K562 (cell line): ENCODE results near the gene NAE1. TPM values are rescaled to one million over a fixed set of nuclear protein-coding genes. Genes with fewer than 3 reads are reported as not detected.
A peak's percentile ranks its signal among the peaks of the same experiment; 100 is the strongest.

Source experiments
- ARHGAP35 ChIP-seq: fragments of 450-650 bp; IDR thresholded peaks from 2 replicates; pipeline ENCODE4 v1.6.1; 2018; ENCODE audit not compliant: partially characterized antibody
- CCNT2 ChIP-seq: IDR thresholded peaks from 2 replicates; pipeline ENCODE4 v1.6.1; 2011; ENCODE audit warnings: borderline replicate concordance, low read depth, mild to moderate bottlenecking, moderate library complexity, mixed read lengths, low read length; ENCODE audit not compliant: insufficient read length; ENCODE audit errors: extremely low read depth
- HBP1 ChIP-seq: fragments of 450-650 bp; formaldehyde crosslinking; IDR thresholded peaks from 2 replicates; pipeline ENCODE4 v1.4.0; 2022; ENCODE audit warnings: missing genetic modification characterization
- HDGF ChIP-seq: fragments of 450-650 bp; IDR thresholded peaks from 2 replicates; pipeline ENCODE4 v1.6.1; 2016
- HLTF ChIP-seq: fragments of 450-650 bp; IDR thresholded peaks from 2 replicates; pipeline ENCODE4 v1.6.1; 2016
- HOXB6 ChIP-seq: fragments of 250-450 bp; sonication (Bioruptor Pico); IDR thresholded peaks from 2 replicates; pipeline ENCODE4 v1.5.1; 2022; ENCODE audit warnings: mild to moderate bottlenecking, borderline replicate concordance
- JUND ChIP-seq, 2 experiments: IDR thresholded peaks; 2 replicates in 1 of 2; 3 replicates in 1 of 2; pipeline ENCODE4 v1.6.1; 2011; ENCODE audit warnings: borderline replicate concordance in 2 of 2, low read depth in 2 of 2, low read length in 2 of 2, improper control_type of control experiment in 1 of 2, missing biosample characterization in 1 of 2, missing genetic modification characterization in 1 of 2, missing genetic modification reagents in 1 of 2
- OTX1 ChIP-seq: fragments of 450-650 bp; formaldehyde crosslinking; IDR thresholded peaks from 2 replicates; pipeline ENCODE4 v1.4.0; 2022; ENCODE audit warnings: mild to moderate bottlenecking
- PHB ChIP-seq: fragments of 250-450 bp; sonication (Bioruptor Pico); IDR thresholded peaks from 2 replicates; pipeline ENCODE4 v1.5.0; 2021
- SFPQ ChIP-seq: fragments of 200-400 bp; formaldehyde crosslinking; IDR thresholded peaks from 2 replicates; pipeline ENCODE4 v1.6.1; 2017; ENCODE audit warnings: mild to moderate bottlenecking, low read depth, low read length, moderate library complexity
- SIN3B ChIP-seq: fragments of 450-650 bp; IDR thresholded peaks from 2 replicates; pipeline ENCODE4 v1.6.1; 2017; ENCODE audit warnings: low read depth, mild to moderate bottlenecking, moderate library complexity
- SMAD4 ChIP-seq: fragments of 250-450 bp; sonication (Bioruptor Pico); conservative IDR thresholded peaks from 2 replicates; pipeline ENCODE4 v1.8.0; 2021; ENCODE audit warnings: inconsistent platforms, mild to moderate bottlenecking, moderate library complexity
- U2AF2 ChIP-seq: fragments of 200-400 bp; formaldehyde crosslinking; optimal IDR thresholded peaks from 2 replicates; pipeline ENCODE3; 2017; ENCODE audit warnings: low read depth, mild to moderate bottlenecking, low read length
- ZBTB26 ChIP-seq: fragments of 450-650 bp; formaldehyde crosslinking; IDR thresholded peaks from 2 replicates; pipeline ENCODE4 v1.4.0; 2022; ENCODE audit warnings: missing genetic modification characterization
- ZC3H4 ChIP-seq: sonication (generic); formaldehyde crosslinking; IDR thresholded peaks from 2 replicates; pipeline ENCODE4 v1.9.0; 2021; ENCODE audit warnings: missing genetic modification reagents, borderline replicate concordance
- ZNF175 ChIP-seq: fragments of 200-800 bp; sonication (Bioruptor generic); IDR thresholded peaks from 2 replicates; pipeline ENCODE4 v1.6.1; 2016; ENCODE audit warnings: low read depth, mild to moderate bottlenecking, missing genetic modification characterization, missing compliant biosample characterization
- ZNF253 ChIP-seq: fragments of 250-450 bp; sonication (Bioruptor Pico); conservative IDR thresholded peaks from 2 replicates; pipeline ENCODE4 v1.6.1; 2021; ENCODE audit warnings: mild to moderate bottlenecking
- ZNF408 ChIP-seq: fragments of 250-450 bp; sonication (Bioruptor Pico); IDR thresholded peaks from 2 replicates; pipeline ENCODE4 v1.4.0; 2020; ENCODE audit warnings: low read depth, mild to moderate bottlenecking, moderate library complexity
- ZNF41 ChIP-seq: fragments of 250-450 bp; sonication (Bioruptor Pico); conservative IDR thresholded peaks from 2 replicates; pipeline ENCODE4 v1.4.0; 2020; ENCODE audit warnings: mild to moderate bottlenecking
- ZNF668 ChIP-seq: fragments of 250-450 bp; sonication (Bioruptor Pico); IDR thresholded peaks from 2 replicates; pipeline ENCODE4 v1.8.0; 2022; ENCODE audit warnings: mild to moderate bottlenecking, inconsistent platforms
- ZNF707 ChIP-seq: fragments of 250-450 bp; sonication (Bioruptor Pico); conservative IDR thresholded peaks from 2 replicates; pipeline ENCODE4 v1.8.0; 2022; ENCODE audit warnings: inconsistent platforms, mild to moderate bottlenecking, moderate library complexity
- ZNF76 ChIP-seq: fragments of 250-450 bp; sonication (Bioruptor Pico); IDR thresholded peaks from 2 replicates; pipeline ENCODE4 v1.4.0; 2020; ENCODE audit warnings: mild to moderate bottlenecking, moderate library complexity, borderline replicate concordance
- polyA plus RNA-seq, 8 experiments: library from polyadenylated mRNA; depleted of rRNA in 4 of 8; stranded (reverse) in 5 of 8; unstranded in 3 of 8; fragments of >200 nt; fragmentation: Nextera tagmentation in 2 of 8; fragmentation: Illumina TruSeq in 1 of 8; extraction: Ambion mirVana in 2 of 8; extraction: Trizol in 1 of 8; gene quantifications; 2 replicates each; pipeline versions ENCODE4 v1.2.1 to v1.2.3, GENCODE V29; 2011 to 2014; ENCODE audit warnings: inconsistent platforms in 1 of 8, missing spikeins in 1 of 8
- total RNA-seq, 7 experiments: library from RNA; depleted of rRNA in 6 of 7; stranded (reverse); fragments of >200 nt in 6 of 7; fragmentation: Illumina TruSeq in 2 of 7; extraction: Trizol in 2 of 7; gene quantifications; 2 replicates each; pipeline versions ENCODE4 v1.2.1 to v1.2.3, GENCODE V29; 2011 to 2021; ENCODE audit warnings: low replicate concordance in 1 of 7

The NAE1 gene
- total and polyA plus RNA-seq, 9 of the 15 experiments (the other 6 are each of a cell fraction or from before 2014, with no cell fraction given), result 165 to 294 (median 230) TPM

- TF ChIP-seq ARHGAP35 (no peak), ZNF668 (no peak), OTX1 (CRISPR knock-in tag) (no peak), PHB (CRISPR knock-in tag) (no peak; the same call in 1 of the 2 replicates), HDGF (peak; percentile 99), JUND (IDR thresholded peaks at IDR 0.05; ENCODE audit: borderline replicate concordance, low read depth, low read length) (no peak; the same call in 1 of the 2 replicates), JUND (tag; IDR thresholded peaks at IDR 0.05; ENCODE audit: borderline replicate concordance, low read depth, low read length) (no peak; the same call in 2 of the 3 replicates), ZBTB26 (CRISPR knock-in tag) (no peak), ZC3H4 (CRISPR knock-in tag) (no peak), SFPQ (no peak), HBP1 (CRISPR knock-in tag) (no peak), ZNF76 (no peak), ZNF175 (no peak), SIN3B (0 out of 2 replicates have a peak, but pooled peaks have one; percentile 30), CCNT2 (peak; percentile 83), HOXB6 (no peak), HLTF (no peak), SMAD4 (CRISPR knock-in tag) (peak; percentile 44), ZNF408 (CRISPR knock-in tag) (no peak), U2AF2 (no peak), ZNF253 (CRISPR knock-in tag) (no peak), ZNF707 (CRISPR knock-in tag) (no peak), ZNF41 (no peak)
These were observed at the start of gene NAE1 (continued) for GRCh38 chr16:66830422-66831404.
